ENCODE results near the gene CMIP. TPM values are rescaled to one million over a fixed set of nuclear protein-coding genes. Genes with fewer than 3 reads are reported as not detected.

CMIP gene
- total RNA-seq, 1 experiment from 2014 or later: 25.7 TPM

GRCh38 chr16:81416749-81417148, 27.9 kb upstream of the CMIP start:
- intact Hi-C loops (cut with micrococcal nuclease): no loop called here
- Histone ChIP-seq H2AFZ (ENCODE audit: low read length) (no peak overlapping the region), H3K4me1 (ENCODE audit: insufficient read depth, low read length) (no peaks in the 10 kb centered on the region), H3K4me2 (ENCODE audit: low read length) (no peak overlapping the region), H3K27ac (ENCODE audit: low read length) (no peak overlapping the region), H3K27me3 (ENCODE audit: low read length) (no peaks in the 10 kb centered on the region), H3K4me3 (ENCODE audit: low read length) (no peak overlapping the region), H3K9me3 (ENCODE audit: low read length) (no peaks in the 10 kb centered on the region), H3K36me3 (ENCODE audit: low read depth, low read length) (no peaks in the 10 kb centered on the region), H3F3A (ENCODE audit: low read length, unreplicated experiment) (no peaks in the 10 kb centered on the region), H4K20me1 (ENCODE audit: low read length) (no peaks in the 10 kb centered on the region), H3K79me2 (ENCODE audit: low read length) (no peaks in the 10 kb centered on the region), H3K9ac (ENCODE audit: low read length) (no peak overlapping the region), H3K9me2 (replicated peaks; ENCODE audit: low read length) (no peaks in the 10 kb centered on the region)
- ChIA-PET CTCF (no interaction called here), POLR2A (ENCODE audit: unreplicated experiment) (no interaction called here)
- ATAC-seq: no peak
- no peak for TF ChIP-seq CTCF (conservative IDR thresholded peaks at IDR 0.05; ENCODE audit: low read depth, low read length)
- TF ChIP-seq EZH2phosphoT487 (IDR thresholded peaks at IDR 0.05; ENCODE audit: borderline replicate concordance, low read length): no peak
- TF ChIP-seq EZH2 (IDR thresholded peaks at IDR 0.05; ENCODE audit: low read length, unreplicated experiment): no peak
- DNase-seq: no peak
- no TSS peak for BruUV-seq (replicated peaks)

- TF ChIP-seq CTCF (conservative IDR thresholded peaks at IDR 0.05; ENCODE audit: low read depth, low read length) (no peak), EZH2 (IDR thresholded peaks at IDR 0.05; ENCODE audit: low read length, unreplicated experiment) (no peak), EZH2phosphoT487 (IDR thresholded peaks at IDR 0.05; ENCODE audit: borderline replicate concordance, low read length) (no peak)
- no peak overlapping the region for H3K27ac ChIP-seq (ENCODE audit: low read length)
Measured at GRCh38 chr16:81417210-81417609, 27.4 kb upstream of the CMIP start.

GRCh38 chr16:81419806-81420205, 24.8 kb upstream of the CMIP start:
- POLR2A ChIA-PET (ENCODE audit: unreplicated experiment): no interaction called here
- H3K4me1 ChIP-seq (ENCODE audit: insufficient read depth, low read length): no peaks in the 10 kb centered on the region
- no peak for ATAC-seq
- H3K4me2 ChIP-seq (ENCODE audit: low read length): no peak overlapping the region
- no peaks in the 10 kb centered on the region for H3K9me3 ChIP-seq (ENCODE audit: low read length)
- no peak overlapping the region for H3K27ac ChIP-seq (ENCODE audit: low read length)
- intact Hi-C loops (cut with micrococcal nuclease): no loop called here
- no peaks in the 10 kb centered on the region for H3K27me3 ChIP-seq (ENCODE audit: low read length)
- H3K9me2 ChIP-seq (replicated peaks; ENCODE audit: low read length): no peaks in the 10 kb centered on the region
- H2AFZ ChIP-seq (ENCODE audit: low read length): no peak overlapping the region
- H3K36me3 ChIP-seq (ENCODE audit: low read depth, low read length): no peaks in the 10 kb centered on the region
- no peaks in the 10 kb centered on the region for H4K20me1 ChIP-seq (ENCODE audit: low read length)
- no TSS peak for BruUV-seq (replicated peaks)
- no peak overlapping the region for H3K9ac ChIP-seq (ENCODE audit: low read length)
- H3K79me2 ChIP-seq (ENCODE audit: low read length): no peaks in the 10 kb centered on the region
- H3F3A ChIP-seq (ENCODE audit: low read length, unreplicated experiment): no peaks in the 10 kb centered on the region
- CTCF ChIA-PET: no interaction called here
- no peak for DNase-seq
- no peak overlapping the region for H3K4me3 ChIP-seq (ENCODE audit: low read length)
- TF ChIP-seq CTCF (conservative IDR thresholded peaks at IDR 0.05; ENCODE audit: low read depth, low read length): no peak
- no peak for TF ChIP-seq EZH2 (IDR thresholded peaks at IDR 0.05; ENCODE audit: low read length, unreplicated experiment)
- no peak for TF ChIP-seq EZH2phosphoT487 (IDR thresholded peaks at IDR 0.05; ENCODE audit: borderline replicate concordance, low read length)

More at GRCh38 chr16:81417210-81417609, 27.4 kb upstream of the CMIP start:
- Histone ChIP-seq H3K4me3 (ENCODE audit: low read length) (no peak overlapping the region), H3K9me3 (ENCODE audit: low read length) (no peaks in the 10 kb centered on the region), H3K9ac (ENCODE audit: low read length) (no peak overlapping the region), H3K79me2 (ENCODE audit: low read length) (no peaks in the 10 kb centered on the region), H4K20me1 (ENCODE audit: low read length) (no peaks in the 10 kb centered on the region), H3F3A (ENCODE audit: low read length, unreplicated experiment) (no peaks in the 10 kb centered on the region), H2AFZ (ENCODE audit: low read length) (no peak overlapping the region), H3K9me2 (replicated peaks; ENCODE audit: low read length) (no peaks in the 10 kb centered on the region), H3K4me2 (ENCODE audit: low read length) (no peak overlapping the region), H3K4me1 (ENCODE audit: insufficient read depth, low read length) (no peaks in the 10 kb centered on the region), H3K27me3 (ENCODE audit: low read length) (no peaks in the 10 kb centered on the region), H3K36me3 (ENCODE audit: low read depth, low read length) (no peaks in the 10 kb centered on the region)
- ChIA-PET CTCF (no interaction called here), POLR2A (ENCODE audit: unreplicated experiment) (no interaction called here)
- intact Hi-C loops (cut with micrococcal nuclease): no loop called here
- ATAC-seq (no peak), DNase-seq (no peak)
- BruUV-seq (replicated peaks): no TSS peak
